Activated CD4-positive, alpha-beta T cell treated with anti-CD3 and anti-CD28 coated beads, Interleukin-2, amount 50 U/mL, for 4 hours (primary cell): ENCODE results near the gene STYK1.
A peak's percentile ranks its signal among the peaks of the same experiment; 100 is the strongest.

Experiments used
- DNase-seq, 2 experiments: peaks; one replicate each; pipeline ENCODE4 v3.0.0-alpha.2; 2020

The STYK1 gene

GRCh38 chr12:10673659-10674384, at the start of gene STYK1:
TSS of gene STYK1 (minus strand) at chr12:10674052. CDS start at chr12:10634618, 39,434 bp downstream.
- DNase-seq = peak; percentile 51 to 56

GRCh38 chr12:10722905-10723746, 49.3 kb upstream of the STYK1 start, which contains the start of gene YBX3:
TSS of gene YBX3 (minus strand) at chr12:10723323. CDS start at chr12:10723111, 212 bp downstream.
- peak in 1 of 2 experiments; percentile 3 for DNase-seq

- peak; percentile 33 to 34 for DNase-seq
Observed at GRCh38 chr12:10722502-10722904, 48.7 kb upstream of the STYK1 start.

- DNase-seq = peak; percentile 20 to 25
Observed at GRCh38 chr12:10721651-10722501, 48.0 kb upstream of the STYK1 start.

GRCh38 chr12:10720974-10721650, 47.3 kb upstream of the STYK1 start:
- no peak for DNase-seq

GRCh38 chr12:10719482-10719881, 45.6 kb upstream of the STYK1 start:
- DNase-seq = no peak

GRCh38 chr12:10718279-10718821, 44.5 kb upstream of the STYK1 start:
- no peak for DNase-seq

- no peak for DNase-seq
Observed at GRCh38 chr12:10717410-10717809, 43.6 kb upstream of the STYK1 start.

GRCh38 chr12:10716704-10717315, 43.0 kb upstream of the STYK1 start:
- no peak for DNase-seq

GRCh38 chr12:10716277-10716676, 42.4 kb upstream of the STYK1 start:
- no peak for DNase-seq

GRCh38 chr12:10715491-10715890, 41.6 kb upstream of the STYK1 start:
- DNase-seq = no peak

- DNase-seq = no peak
Observed at GRCh38 chr12:10709808-10710207, 36.0 kb upstream of the STYK1 start.

- no peak for DNase-seq
Observed at GRCh38 chr12:10708862-10709261, 35.0 kb upstream of the STYK1 start.

GRCh38 chr12:10705655-10706054, 31.8 kb upstream of the STYK1 start:
- no peak for DNase-seq

- no peak for DNase-seq
Observed at GRCh38 chr12:10701843-10702242, 28.0 kb upstream of the STYK1 start.

- DNase-seq = peak; percentile 33 to 37
Observed at GRCh38 chr12:10701131-10701681, 27.4 kb upstream of the STYK1 start.

GRCh38 chr12:10700581-10700980, 26.7 kb upstream of the STYK1 start:
- DNase-seq = no peak

GRCh38 chr12:10697862-10698261, 24.0 kb upstream of the STYK1 start:
- no peak for DNase-seq

- DNase-seq = no peak
Observed at GRCh38 chr12:10697156-10697555, 23.3 kb upstream of the STYK1 start.

GRCh38 chr12:10690906-10691305, 17.1 kb upstream of the STYK1 start:
- no peak for DNase-seq

- DNase-seq = no peak
Observed at GRCh38 chr12:10689146-10689545, 15.3 kb upstream of the STYK1 start.
